Activated naive CD8-positive, alpha-beta T cell treated with anti-CD3 and anti-CD28 coated beads, Interleukin-2, amount 50 U/mL, for 16 hours (primary cell): ENCODE measurements around the gene PSMA8.
"Not testable (repeated sequence)": the region's sequence is repeated elsewhere in the genome, so short reads cannot be mapped to it uniquely, and the experiment has no call there.

Source experiments
- DNase-seq: peaks from one replicate; pipeline ENCODE4 v3.0.0-alpha.2; 2020; ENCODE audit warnings: low read depth, low spot score

The PSMA8 gene

GRCh38 chr18:26233208-26233607 is 99.5 kb downstream of the PSMA8 start:
- no peak for DNase-seq

GRCh38 chr18:26237363-26237762 is 103.7 kb downstream of the PSMA8 start:
- not testable (repeated sequence) for DNase-seq

- not testable (repeated sequence) for DNase-seq
Measured at GRCh38 chr18:26238718-26239117, 105.0 kb downstream of the PSMA8 start.

DNA sequence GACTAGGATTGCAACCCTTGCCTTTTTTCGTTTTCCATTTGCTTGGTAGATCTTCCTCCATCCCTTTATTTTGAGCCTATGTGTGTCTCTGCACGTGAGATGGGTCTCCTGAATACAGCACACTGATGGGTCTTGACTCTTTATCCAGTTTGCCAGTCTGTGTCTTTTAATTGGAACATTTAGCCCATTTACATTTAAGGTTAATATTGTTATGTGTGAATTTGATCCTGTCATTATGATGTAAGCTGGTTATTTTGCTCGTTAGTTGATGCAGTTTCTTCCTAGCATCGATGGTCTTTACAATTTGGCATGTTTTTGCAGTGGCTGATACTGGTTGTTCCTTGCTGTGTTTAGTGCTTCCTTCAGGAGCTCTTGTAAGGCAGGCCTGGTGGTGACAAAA is 108.7 kb downstream of the PSMA8 start:
- DNase-seq: not testable (repeated sequence)
